Measurements from ENCODE around the gene MT1H.
"Not testable (repeated sequence)": the region's sequence is repeated elsewhere in the genome, so short reads cannot be mapped to it uniquely, and the experiment has no call there.

- not testable (repeated sequence) for TF ChIP-seq CTCF, EP300, POLR2A, POLR2AphosphoS5 (IDR thresholded peaks at IDR 0.05)
Measured at GRCh38 chr16:56674570-56674969, 5.0 kb downstream of the MT1H start.

Measured in suprapubic skin (tissue), 4 donors.